ENCODE measurements around the gene KCNQ1OT1.

DNA sequence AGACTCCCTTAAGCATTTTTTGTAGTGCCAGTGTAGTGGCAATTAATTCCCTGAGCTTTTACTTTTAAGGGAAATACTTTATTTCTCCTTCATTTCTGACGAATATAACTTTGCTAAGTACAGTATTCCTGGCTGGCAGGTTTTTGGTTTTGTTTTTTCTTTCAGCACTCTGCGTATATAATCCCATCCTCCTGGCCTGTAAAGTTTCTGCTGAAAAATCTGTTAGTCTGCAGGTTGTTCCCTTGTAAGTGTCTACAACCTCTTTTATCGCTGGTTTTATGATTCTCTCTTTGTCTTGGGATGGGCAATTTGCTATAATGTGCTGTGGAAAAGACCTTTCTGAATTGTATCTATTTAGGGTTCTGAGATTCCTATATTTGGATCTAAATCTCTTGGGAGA is 56.0 kb downstream of the KCNQ1OT1 start:
- TF ChIP-seq GABPA (IDR thresholded peaks at IDR 0.05; ENCODE audit: low read depth) (no peak), YY1 (IDR thresholded peaks at IDR 0.05; ENCODE audit: low read depth) (no peak)

Data from SK-N-SH (cell line).